Sigmoid colon (tissue), 4 donors: Measurements from ENCODE around the gene OAS3.

ENCODE experiments used
- POLR2AphosphoS5 ChIP-seq, 4 donors: sonication (generic); formaldehyde crosslinking; IDR thresholded peaks; one replicate each; pipeline ENCODE4 v1.6.1; 2017; ENCODE audit warnings: antibody characterized with exemption in 4 of 4
- TF ChIP-seq, protein P1 (sequence below), 4 experiments: fragments of 450-650 bp in 3 of 4; fragments of 200-600 bp in 1 of 4; IDR thresholded peaks; one replicate each; pipeline ENCODE4 v1.5.1; 2016 to 2019; ENCODE audit warnings: antibody characterized with exemption in 4 of 4, mild to moderate bottlenecking in 3 of 4, moderate library complexity in 2 of 4

GRCh38 chr12:112963227-112963861 lies 25.1 kb downstream of the OAS3 start:
- TF ChIP-seq POLR2AphosphoS5 (IDR thresholded peaks at IDR 0.05): no peak
- TF ChIP-seq, protein P1, sequence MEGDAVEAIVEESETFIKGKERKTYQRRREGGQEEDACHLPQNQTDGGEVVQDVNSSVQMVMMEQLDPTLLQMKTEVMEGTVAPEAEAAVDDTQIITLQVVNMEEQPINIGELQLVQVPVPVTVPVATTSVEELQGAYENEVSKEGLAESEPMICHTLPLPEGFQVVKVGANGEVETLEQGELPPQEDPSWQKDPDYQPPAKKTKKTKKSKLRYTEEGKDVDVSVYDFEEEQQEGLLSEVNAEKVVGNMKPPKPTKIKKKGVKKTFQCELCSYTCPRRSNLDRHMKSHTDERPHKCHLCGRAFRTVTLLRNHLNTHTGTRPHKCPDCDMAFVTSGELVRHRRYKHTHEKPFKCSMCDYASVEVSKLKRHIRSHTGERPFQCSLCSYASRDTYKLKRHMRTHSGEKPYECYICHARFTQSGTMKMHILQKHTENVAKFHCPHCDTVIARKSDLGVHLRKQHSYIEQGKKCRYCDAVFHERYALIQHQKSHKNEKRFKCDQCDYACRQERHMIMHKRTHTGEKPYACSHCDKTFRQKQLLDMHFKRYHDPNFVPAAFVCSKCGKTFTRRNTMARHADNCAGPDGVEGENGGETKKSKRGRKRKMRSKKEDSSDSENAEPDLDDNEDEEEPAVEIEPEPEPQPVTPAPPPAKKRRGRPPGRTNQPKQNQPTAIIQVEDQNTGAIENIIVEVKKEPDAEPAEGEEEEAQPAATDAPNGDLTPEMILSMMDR (IDR thresholded peaks at IDR 0.05): no peak
